SH-SY5Y (cell line): ENCODE results near the gene RNU7-1.

Experiments used
- GATA2 ChIP-seq: IDR thresholded peaks from 2 replicates; pipeline ENCODE4 v1.6.1; 2011; ENCODE audit warnings: mild to moderate bottlenecking, low read depth, low read length
- GATA3 ChIP-seq: IDR thresholded peaks from 2 replicates; pipeline ENCODE4 v1.6.1; 2011; ENCODE audit warnings: low read depth, mild to moderate bottlenecking, low read length, moderate library complexity

RNU7-1 gene

GRCh38 chr12:6974180-6974579, 30.6 kb downstream of the RNU7-1 start:
- TF ChIP-seq GATA2 (no peak), GATA3 (no peak)

GRCh38 chr12:6975297-6976032, 31.8 kb downstream of the RNU7-1 start:
- TF ChIP-seq GATA3 (no peak), GATA2 (no peak)

GRCh38 chr12:6977653-6978052, 34.0 kb downstream of the RNU7-1 start:
- TF ChIP-seq GATA2 (no peak), GATA3 (no peak)

- TF ChIP-seq GATA2 (no peak), GATA3 (no peak)
Measured at GRCh38 chr12:6978188-6978587, 34.6 kb downstream of the RNU7-1 start.

GRCh38 chr12:6978611-6979011, 35.0 kb downstream of the RNU7-1 start:
- TF ChIP-seq GATA3 (no peak), GATA2 (no peak)

- no peak for TF ChIP-seq GATA3
- TF ChIP-seq GATA2, result no peak
Measured at GRCh38 chr12:6979021-6979420, 35.4 kb downstream of the RNU7-1 start.

GRCh38 chr12:6979453-6979852, 35.8 kb downstream of the RNU7-1 start:
- TF ChIP-seq GATA2 (no peak), GATA3 (no peak)

- TF ChIP-seq GATA3 (no peak), GATA2 (no peak)
Measured at GRCh38 chr12:6980075-6980474, 36.5 kb downstream of the RNU7-1 start.

- TF ChIP-seq GATA2 (no peak), GATA3 (no peak)
Measured at GRCh38 chr12:6980740-6981139, 37.1 kb downstream of the RNU7-1 start.

GRCh38 chr12:6981152-6982052, 37.8 kb downstream of the RNU7-1 start:
- TF ChIP-seq GATA2, result no peak
- TF ChIP-seq GATA3, result no peak

- TF ChIP-seq GATA2, result no peak
- no peak for TF ChIP-seq GATA3
Measured at GRCh38 chr12:6982532-6982931, 38.9 kb downstream of the RNU7-1 start.

- TF ChIP-seq GATA3, result no peak
- no peak for TF ChIP-seq GATA2
Measured at GRCh38 chr12:6987956-6988553, 44.4 kb downstream of the RNU7-1 start.
